ENCODE results near the gene NPIPB2.

The NPIPB2 gene

DNA sequence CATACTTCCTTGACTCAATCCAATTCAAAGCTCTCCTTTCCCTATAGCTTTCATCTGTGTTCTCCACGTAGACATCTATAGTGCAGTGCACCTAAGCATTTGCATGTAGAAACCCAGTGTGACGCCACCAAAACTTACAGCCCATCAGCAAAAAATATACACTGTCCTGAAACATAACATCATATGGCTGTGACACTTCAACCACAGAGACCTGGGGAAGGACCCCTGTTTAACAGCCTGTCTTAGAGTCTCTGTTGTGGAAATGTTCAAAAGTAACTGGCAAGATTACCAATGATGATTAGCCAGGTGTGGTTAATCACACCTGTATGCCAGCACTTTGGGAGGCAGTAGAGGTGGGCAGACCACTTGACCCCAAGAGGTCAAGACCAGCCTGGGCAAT, 48.3 kb downstream of the NPIPB2 start:
- no peak overlapping the region for H3K4me3 ChIP-seq (ENCODE audit: low read depth, low read length)
- TF ChIP-seq, protein P1, sequence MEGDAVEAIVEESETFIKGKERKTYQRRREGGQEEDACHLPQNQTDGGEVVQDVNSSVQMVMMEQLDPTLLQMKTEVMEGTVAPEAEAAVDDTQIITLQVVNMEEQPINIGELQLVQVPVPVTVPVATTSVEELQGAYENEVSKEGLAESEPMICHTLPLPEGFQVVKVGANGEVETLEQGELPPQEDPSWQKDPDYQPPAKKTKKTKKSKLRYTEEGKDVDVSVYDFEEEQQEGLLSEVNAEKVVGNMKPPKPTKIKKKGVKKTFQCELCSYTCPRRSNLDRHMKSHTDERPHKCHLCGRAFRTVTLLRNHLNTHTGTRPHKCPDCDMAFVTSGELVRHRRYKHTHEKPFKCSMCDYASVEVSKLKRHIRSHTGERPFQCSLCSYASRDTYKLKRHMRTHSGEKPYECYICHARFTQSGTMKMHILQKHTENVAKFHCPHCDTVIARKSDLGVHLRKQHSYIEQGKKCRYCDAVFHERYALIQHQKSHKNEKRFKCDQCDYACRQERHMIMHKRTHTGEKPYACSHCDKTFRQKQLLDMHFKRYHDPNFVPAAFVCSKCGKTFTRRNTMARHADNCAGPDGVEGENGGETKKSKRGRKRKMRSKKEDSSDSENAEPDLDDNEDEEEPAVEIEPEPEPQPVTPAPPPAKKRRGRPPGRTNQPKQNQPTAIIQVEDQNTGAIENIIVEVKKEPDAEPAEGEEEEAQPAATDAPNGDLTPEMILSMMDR (IDR thresholded peaks at IDR 0.05; ENCODE audit: insufficient read depth, low read depth, low read length, missing control alignments): no peak
- no peak for DNase-seq (ENCODE audit: low read depth)

DNA sequence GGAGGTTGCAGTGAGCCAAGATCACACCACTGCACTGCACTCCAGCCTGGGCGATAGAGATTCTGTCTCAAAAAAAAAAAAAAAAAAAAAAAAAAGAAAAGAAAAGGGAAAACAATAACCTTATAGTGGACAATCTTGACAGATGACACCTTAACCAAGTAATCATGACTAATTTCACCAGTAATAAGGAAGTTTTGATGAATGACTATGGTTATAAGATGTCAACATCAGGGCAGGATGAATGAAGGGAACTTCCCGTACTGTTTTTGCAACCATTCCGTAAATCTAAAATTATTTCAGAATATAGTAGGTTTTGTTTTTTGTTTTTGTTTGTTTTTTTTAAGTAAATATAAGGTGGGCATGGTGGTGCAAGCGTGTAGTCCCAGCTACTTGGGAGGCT, 49.1 kb downstream of the NPIPB2 start:
- TF ChIP-seq, protein P1 (IDR thresholded peaks at IDR 0.05; ENCODE audit: insufficient read depth, low read depth, low read length, missing control alignments): no peak
- no peak for DNase-seq (ENCODE audit: low read depth)

DNA sequence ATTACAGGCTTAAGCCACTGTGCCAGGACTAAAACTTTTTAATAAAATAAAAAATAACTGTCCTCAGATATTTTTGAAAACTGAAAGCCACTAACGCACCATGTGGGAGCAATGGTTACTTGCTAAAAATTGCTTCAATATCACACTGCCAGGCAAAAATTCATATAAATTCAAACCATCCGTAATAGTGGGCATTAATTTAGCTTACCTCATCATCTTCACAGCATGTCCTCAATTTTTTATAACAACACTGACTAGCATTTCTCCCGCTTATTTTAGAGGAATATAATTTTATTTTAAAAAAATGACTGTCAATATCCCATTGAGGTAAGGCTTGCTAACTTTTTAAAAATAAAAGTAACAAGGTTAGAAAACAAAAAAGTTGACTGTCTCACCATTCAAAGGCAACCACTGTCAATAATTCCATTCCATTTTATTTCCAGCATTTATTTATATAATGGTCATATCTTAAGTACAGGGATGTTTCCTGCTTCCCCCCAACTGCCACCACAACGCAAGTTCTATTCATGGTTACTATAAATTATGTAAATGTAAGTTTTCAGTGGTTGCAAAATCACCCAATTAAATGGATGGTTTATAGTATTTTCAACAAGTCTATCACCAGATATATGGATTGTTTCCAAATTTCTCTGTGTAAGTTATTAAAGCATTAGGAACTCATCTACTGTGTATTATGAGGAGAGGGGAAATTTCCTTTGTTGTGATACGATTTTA, 51.4 kb downstream of the NPIPB2 start:
- no peak for DNase-seq (ENCODE audit: low read depth)
- H3K4me3 ChIP-seq (ENCODE audit: low read depth, low read length): no peak overlapping the region
- TF ChIP-seq, protein P1 (IDR thresholded peaks at IDR 0.05; ENCODE audit: insufficient read depth, low read depth, low read length, missing control alignments): no peak

More for the DNA sequence above, 49.1 kb downstream of the NPIPB2 start:
- no peak overlapping the region for H3K4me3 ChIP-seq (ENCODE audit: low read depth, low read length)

DNA sequence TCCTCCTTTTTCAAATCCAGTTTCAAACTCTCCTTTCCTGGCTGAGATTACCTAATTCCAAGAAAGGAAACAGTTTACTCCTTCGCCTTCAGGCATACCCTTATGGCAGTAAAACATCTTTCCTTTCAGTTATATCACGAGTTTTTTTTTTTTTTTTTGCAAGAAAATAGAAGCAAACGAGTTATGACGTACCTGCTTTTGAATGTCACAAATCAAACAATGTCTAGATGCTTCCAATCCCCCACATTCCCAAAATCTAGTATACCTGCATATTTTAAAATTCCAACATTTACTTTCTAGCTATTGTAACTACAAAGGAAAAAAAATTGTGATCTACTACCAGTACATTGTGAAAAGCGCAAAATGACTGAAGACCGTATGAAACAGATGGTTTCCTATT, 55.0 kb downstream of the NPIPB2 start:
- no peak for DNase-seq (ENCODE audit: low read depth)
- TF ChIP-seq, protein P1 (IDR thresholded peaks at IDR 0.05; ENCODE audit: insufficient read depth, low read depth, low read length, missing control alignments): no peak
- no peak overlapping the region for H3K4me3 ChIP-seq (ENCODE audit: low read depth, low read length)

DNA sequence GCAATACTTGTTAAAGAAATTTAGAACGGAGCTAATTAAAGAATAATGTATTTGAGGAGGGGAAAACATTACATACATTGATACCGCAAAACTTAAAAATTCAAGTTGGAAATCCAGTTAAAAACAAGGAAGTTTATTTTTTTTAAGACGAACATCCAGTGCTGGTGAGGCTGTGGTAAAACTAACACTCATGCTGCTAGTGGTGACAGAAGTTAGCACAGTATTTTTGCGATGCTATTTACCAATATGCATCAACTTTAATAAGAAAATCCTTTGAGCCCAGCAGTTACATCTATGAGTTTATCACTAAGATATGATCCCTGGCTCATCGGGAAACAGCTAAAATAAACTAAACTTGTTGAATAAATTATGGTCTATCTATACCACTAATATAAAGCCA, 57.8 kb downstream of the NPIPB2 start:
- TF ChIP-seq, protein P1 (IDR thresholded peaks at IDR 0.05; ENCODE audit: insufficient read depth, low read depth, low read length, missing control alignments): no peak
- no peak for DNase-seq (ENCODE audit: low read depth)
- no peak overlapping the region for H3K4me3 ChIP-seq (ENCODE audit: low read depth, low read length)

DNA sequence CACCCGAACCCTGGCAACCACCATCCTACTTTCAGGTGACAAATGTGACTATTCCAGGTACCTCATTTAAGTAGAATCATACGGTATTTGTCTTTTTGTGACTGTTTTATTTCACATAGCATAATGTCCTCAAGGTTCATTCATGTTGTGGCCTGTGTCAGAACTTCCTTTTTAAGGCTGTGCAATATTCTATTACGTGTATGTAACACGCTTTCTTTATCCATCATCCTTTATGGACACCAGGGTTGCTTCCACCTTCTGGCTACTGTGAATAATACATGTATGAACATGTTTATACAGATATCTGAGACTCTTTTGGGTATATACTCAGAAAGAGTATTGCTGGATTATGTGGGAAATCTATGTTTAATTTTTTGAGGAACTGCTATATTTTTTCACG, 61.8 kb downstream of the NPIPB2 start:
- no peak for DNase-seq (ENCODE audit: low read depth)
- TF ChIP-seq, protein P1 (IDR thresholded peaks at IDR 0.05; ENCODE audit: insufficient read depth, low read depth, low read length, missing control alignments): no peak
- H3K4me3 ChIP-seq (ENCODE audit: low read depth, low read length): no peak overlapping the region

DNA sequence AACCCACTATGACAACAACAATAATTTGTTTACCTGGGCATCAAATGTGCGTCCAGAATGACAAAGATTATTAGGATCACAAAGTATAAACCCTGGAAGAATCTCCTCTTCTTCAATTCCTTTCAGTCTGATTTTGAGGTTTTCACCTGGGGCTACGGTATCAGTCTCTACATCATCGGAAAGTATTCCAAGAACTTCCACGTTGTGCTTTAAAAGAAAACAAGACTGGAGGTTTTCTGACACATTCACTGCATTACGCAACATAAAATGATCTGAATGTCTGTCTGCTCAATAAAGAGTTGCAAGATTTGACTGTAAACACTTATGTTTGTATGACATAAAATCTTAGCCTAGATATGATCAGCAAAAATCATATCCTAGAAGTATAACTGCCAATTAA, 64.5 kb downstream of the NPIPB2 start:
- no peak overlapping the region for H3K4me3 ChIP-seq (ENCODE audit: low read depth, low read length)
- TF ChIP-seq, protein P1 (IDR thresholded peaks at IDR 0.05; ENCODE audit: insufficient read depth, low read depth, low read length, missing control alignments): no peak
- no peak for DNase-seq (ENCODE audit: low read depth)

All from GM12865 (cell line).